Skeletal muscle satellite cell (primary cell): Measurements from ENCODE around the gene LRRC36.

Experiments
- H3K27me3 ChIP-seq: 2 replicates; pipeline ENCODE4 v1.7.0; 2013; ENCODE audit warnings: low read length; ENCODE audit not compliant: control insufficient read depth, insufficient read depth
- H3K36me3 ChIP-seq: 2 replicates; pipeline ENCODE4 v1.7.0; 2013; ENCODE audit warnings: mild to moderate bottlenecking, control low read depth, low read length; ENCODE audit not compliant: insufficient read depth
- H3K4me1 ChIP-seq: 2 replicates; pipeline ENCODE4 v1.7.0; 2013; ENCODE audit warnings: low read length; ENCODE audit not compliant: control insufficient read depth, insufficient read depth
- H3K4me2 ChIP-seq: 2 replicates; pipeline ENCODE4 v1.7.0; 2013; ENCODE audit warnings: mild to moderate bottlenecking, low read length
- H3K4me3 ChIP-seq: 2 replicates; pipeline ENCODE4 v1.7.0; 2013; ENCODE audit warnings: low read length
- H3K9ac ChIP-seq: 2 replicates; pipeline ENCODE4 v1.7.0; 2013; ENCODE audit warnings: mild to moderate bottlenecking, low read depth, low read length, moderate library complexity
- H3K9me3 ChIP-seq: replicated peaks from 2 replicates; pipeline ENCODE4 v1.7.0; 2013; ENCODE audit warnings: mild to moderate bottlenecking, control low read depth, low read length

Gene LRRC36

DNA sequence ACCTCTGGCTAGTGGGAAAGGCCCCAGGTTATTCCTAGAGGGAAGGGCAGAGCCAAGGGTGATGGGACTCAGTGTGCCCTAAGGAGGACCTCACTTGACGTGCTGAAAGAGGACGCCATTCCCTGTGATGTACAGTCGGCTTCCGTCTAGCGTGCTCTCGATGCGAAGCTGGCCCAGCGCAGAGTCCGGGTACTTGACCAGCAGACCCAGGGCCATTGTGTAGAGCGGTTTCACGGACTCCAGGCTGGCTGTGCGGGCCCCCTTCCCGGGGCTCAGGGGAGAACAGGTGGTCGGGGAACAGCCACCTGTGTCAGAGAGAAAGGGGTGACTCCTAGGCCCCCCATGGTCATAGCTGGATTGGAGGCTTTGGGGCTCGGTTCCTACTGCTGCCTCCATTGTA is 27.3 kb upstream of the LRRC36 start:
- Histone ChIP-seq H3K9ac (no peak overlapping the region), H3K4me3 (no peak overlapping the region), H3K36me3 (no peaks in the 10 kb centered on the region), H3K4me2 (no peak overlapping the region), H3K4me1 (peaks cover 15% of the 10 kb centered on the region), H3K9me3 (no peaks in the 10 kb centered on the region), H3K27me3 (peaks cover 41% of the 10 kb centered on the region)

DNA sequence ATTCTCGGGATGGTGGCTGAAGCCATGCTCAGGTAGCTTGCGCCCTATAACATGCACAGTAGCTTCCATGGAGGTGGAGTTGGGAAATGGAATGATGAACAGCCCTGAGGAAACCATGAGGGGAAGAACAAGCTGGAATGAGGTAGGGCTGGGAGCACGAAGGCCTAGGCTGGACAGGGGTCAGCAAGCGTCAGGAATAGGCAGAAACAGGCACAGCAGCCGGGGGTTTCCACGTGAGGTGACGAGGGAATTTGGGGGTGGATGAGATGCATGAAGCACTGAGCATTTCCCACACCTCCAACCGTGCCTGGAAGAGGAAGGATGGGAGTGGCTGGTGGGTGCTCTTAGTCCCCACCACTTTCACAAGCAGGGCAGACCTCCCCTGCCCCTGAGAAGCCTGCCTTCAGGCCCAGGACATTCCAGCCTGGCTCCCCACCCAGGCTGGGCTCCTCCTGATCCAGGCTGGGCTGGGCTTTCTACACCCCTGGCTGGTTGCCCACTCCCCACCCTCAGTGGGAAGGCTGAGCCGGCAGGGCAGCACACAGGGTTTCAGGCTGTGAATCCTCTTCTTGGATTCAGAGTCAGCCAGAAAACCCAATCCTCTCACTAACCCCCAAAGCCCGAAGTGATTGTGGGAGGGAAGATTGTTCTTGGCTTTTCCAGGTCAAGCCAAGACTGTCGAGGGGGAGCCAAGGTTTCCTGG is 25.4 kb upstream of the LRRC36 start:
- H3K4me2 ChIP-seq: no peak overlapping the region
- peaks cover 16% of the 10 kb centered on the region for H3K4me1 ChIP-seq
- no peaks in the 10 kb centered on the region for H3K9me3 ChIP-seq
- H3K4me3 ChIP-seq: no peak overlapping the region
- H3K9ac ChIP-seq: no peak overlapping the region
- H3K36me3 ChIP-seq: no peaks in the 10 kb centered on the region
- peaks cover 27% of the 10 kb centered on the region for H3K27me3 ChIP-seq

DNA sequence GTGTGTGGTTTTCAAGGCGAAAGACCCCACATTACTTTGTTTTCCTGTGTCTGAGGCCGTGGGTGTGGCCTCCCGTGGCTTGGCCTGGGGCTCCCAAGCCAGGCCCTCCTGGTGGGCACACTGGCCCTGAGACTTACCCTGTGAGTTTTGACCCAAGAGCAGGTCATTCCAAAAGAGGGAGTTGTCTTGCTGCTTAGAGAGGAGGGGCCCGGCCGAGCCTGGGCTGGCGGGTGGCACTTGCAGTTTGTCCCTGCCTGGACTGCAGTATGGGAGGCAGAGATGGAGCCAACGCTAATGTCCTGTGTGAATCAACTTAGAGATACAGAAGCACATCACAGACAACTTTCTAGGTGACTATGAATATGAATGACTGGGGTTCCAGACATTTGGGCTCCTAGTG is 24.5 kb upstream of the LRRC36 start:
- Histone ChIP-seq H3K27me3 (peaks cover 27% of the 10 kb centered on the region), H3K9ac (no peak overlapping the region), H3K36me3 (no peaks in the 10 kb centered on the region), H3K9me3 (no peaks in the 10 kb centered on the region), H3K4me2 (no peak overlapping the region), H3K4me3 (no peak overlapping the region), H3K4me1 (peaks cover 7% of the 10 kb centered on the region)

- H3K36me3 ChIP-seq: no peaks in the 10 kb centered on the region
- H3K9ac ChIP-seq: no peak overlapping the region
- no peaks in the 10 kb centered on the region for H3K9me3 ChIP-seq
- no peak overlapping the region for H3K4me2 ChIP-seq
- no peak overlapping the region for H3K4me3 ChIP-seq
- peaks cover 24% of the 10 kb centered on the region for H3K27me3 ChIP-seq
- H3K4me1 ChIP-seq: peaks cover 7% of the 10 kb centered on the region
Observed at GRCh38 chr16:67302970-67303369, 23.6 kb upstream of the LRRC36 start.

- no peaks in the 10 kb centered on the region for H3K9me3 ChIP-seq
- no peak overlapping the region for H3K4me3 ChIP-seq
- H3K4me1 ChIP-seq: peaks cover 7% of the 10 kb centered on the region
- no peak overlapping the region for H3K9ac ChIP-seq
- peaks cover 15% of the 10 kb centered on the region for H3K27me3 ChIP-seq
- H3K36me3 ChIP-seq: no peaks in the 10 kb centered on the region
- no peak overlapping the region for H3K4me2 ChIP-seq
Observed at GRCh38 chr16:67304020-67304419, 22.6 kb upstream of the LRRC36 start.

- Histone ChIP-seq H3K36me3 (no peaks in the 10 kb centered on the region), H3K4me2 (no peak overlapping the region), H3K9me3 (no peaks in the 10 kb centered on the region), H3K4me3 (no peak overlapping the region), H3K27me3 (peaks cover 7% of the 10 kb centered on the region), H3K4me1 (peaks cover 7% of the 10 kb centered on the region), H3K9ac (no peak overlapping the region)
Observed at GRCh38 chr16:67305216-67306071, 21.2 kb upstream of the LRRC36 start.

DNA sequence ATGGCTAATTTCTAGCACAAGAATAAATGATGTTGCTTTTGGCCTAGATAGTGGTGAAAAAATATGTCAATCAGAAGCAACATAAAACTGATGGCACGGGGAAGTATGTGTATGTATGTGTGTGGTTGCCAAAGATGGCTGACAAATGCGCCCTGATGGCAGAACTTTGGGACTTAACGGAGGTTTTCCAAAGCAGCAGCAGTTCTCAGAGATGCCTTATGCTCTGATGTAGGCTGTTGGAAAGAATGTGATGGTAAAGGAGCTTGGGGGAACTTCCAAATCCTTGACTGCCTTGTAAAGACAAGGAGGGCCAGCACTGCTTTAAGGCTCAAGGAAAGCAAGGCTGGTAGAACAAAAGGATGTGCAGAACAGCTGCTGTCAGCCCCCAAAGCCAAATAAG is 16.1 kb upstream of the LRRC36 start:
- no peaks in the 10 kb centered on the region for H3K36me3 ChIP-seq
- H3K9me3 ChIP-seq: no peaks in the 10 kb centered on the region
- H3K4me3 ChIP-seq: no peak overlapping the region
- H3K4me1 ChIP-seq: peaks cover 18% of the 10 kb centered on the region
- no peak overlapping the region for H3K4me2 ChIP-seq
- H3K9ac ChIP-seq: no peak overlapping the region
- no peaks in the 10 kb centered on the region for H3K27me3 ChIP-seq

DNA sequence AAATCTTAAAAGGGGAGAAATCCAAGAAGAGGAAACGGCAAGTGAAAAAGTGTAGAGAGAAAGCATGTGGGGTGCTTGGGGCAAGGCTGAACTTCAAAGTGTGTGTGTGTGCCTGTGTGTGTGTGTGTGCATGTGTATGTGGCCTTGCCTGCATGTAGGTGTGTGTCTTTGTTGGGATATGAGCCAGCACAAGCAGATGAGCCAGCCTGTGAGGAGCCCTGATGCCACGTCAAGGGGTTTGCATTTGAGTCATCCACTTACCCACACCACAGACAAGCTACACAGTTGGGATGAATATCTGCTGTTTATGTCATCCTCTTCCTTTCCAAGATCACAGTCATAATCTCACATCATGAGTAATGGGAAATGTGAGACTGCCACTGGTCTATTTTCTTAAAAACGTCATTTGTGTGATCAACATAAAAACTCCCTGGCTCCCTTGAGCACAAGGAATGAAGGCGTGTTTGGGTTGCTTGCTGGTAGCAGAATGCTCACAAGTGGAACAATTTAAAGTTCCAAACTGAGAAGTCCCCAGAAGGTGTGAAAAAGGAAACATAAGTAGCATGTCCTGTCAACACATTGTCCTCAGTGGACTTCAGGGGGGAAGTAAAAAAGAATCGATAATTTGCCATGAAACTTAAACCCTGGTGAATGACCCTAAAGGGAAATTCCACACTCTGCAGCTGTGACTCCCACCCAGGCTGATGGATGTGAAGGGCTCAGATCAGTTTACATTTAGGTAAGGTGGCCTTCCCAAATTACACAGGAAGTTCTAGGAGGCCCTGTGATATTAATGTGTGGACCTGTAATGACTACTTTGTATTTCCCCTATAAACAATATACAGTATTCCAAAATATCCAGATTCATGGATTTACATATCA is 14.8 kb upstream of the LRRC36 start:
- H3K9ac ChIP-seq: peak overlapping the region; percentile 53

GRCh38 chr16:67312719-67313118 is 13.9 kb upstream of the LRRC36 start:
- Histone ChIP-seq H3K4me2 (no peak overlapping the region), H3K9me3 (no peaks in the 10 kb centered on the region), H3K4me3 (no peak overlapping the region), H3K36me3 (no peaks in the 10 kb centered on the region), H3K27me3 (peaks cover 9% of the 10 kb centered on the region), H3K9ac (peak overlapping the region; percentile 53), H3K4me1 (peaks cover 18% of the 10 kb centered on the region)

More for the DNA sequence above, 14.8 kb upstream of the LRRC36 start:
- Histone ChIP-seq H3K36me3 (no peaks in the 10 kb centered on the region), H3K9me3 (no peaks in the 10 kb centered on the region), H3K4me2 (peak overlapping the region; percentile 63), H3K27me3 (peaks cover 2% of the 10 kb centered on the region), H3K4me1 (peaks cover 18% of the 10 kb centered on the region), H3K4me3 (no peak overlapping the region)

DNA sequence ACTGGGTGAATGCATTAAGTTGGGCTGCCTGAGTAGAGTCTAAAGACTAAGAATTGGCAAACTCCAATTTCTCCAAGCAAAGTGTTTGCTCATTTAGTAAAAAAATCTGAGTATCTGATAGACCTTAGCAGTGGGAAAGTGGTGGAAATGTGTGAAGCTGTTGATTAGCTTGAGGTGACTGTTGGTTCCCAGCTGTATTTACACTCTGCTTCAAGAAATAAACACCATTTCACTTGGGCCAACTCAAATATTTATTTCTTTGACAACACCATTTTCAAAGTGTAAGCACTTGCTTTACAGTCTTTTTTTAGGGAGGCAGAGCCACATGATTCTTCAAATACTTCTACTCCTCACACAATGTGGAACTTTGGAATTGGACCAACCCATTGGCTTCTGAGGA is 8.8 kb upstream of the LRRC36 start:
- H3K9me3 ChIP-seq: no peaks in the 10 kb centered on the region
- peaks cover 2% of the 10 kb centered on the region for H3K4me1 ChIP-seq
- no peaks in the 10 kb centered on the region for H3K36me3 ChIP-seq
- H3K27me3 ChIP-seq: peaks cover 49% of the 10 kb centered on the region
- H3K9ac ChIP-seq: no peak overlapping the region
- H3K4me2 ChIP-seq: no peak overlapping the region
- H3K4me3 ChIP-seq: no peak overlapping the region

DNA sequence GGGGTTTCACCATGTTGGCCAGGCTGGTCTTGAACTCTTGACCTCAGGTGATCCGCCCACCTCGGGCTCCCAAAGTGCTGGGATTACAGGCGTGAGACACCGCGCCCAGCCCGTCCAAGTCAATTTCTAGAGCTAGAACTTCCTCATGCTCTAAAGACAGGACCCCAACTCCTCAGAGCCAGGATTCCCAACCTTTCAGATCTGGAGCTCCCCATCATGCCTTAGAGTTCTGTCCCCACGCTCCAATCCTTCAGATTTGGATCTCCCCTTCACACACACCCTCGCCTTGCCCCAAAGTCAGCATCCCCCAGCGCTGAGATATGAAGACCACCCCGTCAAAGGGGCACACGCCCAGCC is 522 bp upstream of the LRRC36 start:
- Histone ChIP-seq H3K4me3 (peak overlapping the region; percentile 28), H3K9ac (no peak overlapping the region), H3K4me1 (no peaks in the 10 kb centered on the region), H3K4me2 (peak overlapping the region; percentile 59), H3K9me3 (no peaks in the 10 kb centered on the region), H3K27me3 (peaks cover 44% of the 10 kb centered on the region), H3K36me3 (no peaks in the 10 kb centered on the region)
